ENCODE results near the gene SLC35C1.
"Not testable (repeated sequence)": the region's sequence is repeated elsewhere in the genome, so short reads cannot be mapped to it uniquely, and the experiment has no call there.

SLC35C1 gene

DNA sequence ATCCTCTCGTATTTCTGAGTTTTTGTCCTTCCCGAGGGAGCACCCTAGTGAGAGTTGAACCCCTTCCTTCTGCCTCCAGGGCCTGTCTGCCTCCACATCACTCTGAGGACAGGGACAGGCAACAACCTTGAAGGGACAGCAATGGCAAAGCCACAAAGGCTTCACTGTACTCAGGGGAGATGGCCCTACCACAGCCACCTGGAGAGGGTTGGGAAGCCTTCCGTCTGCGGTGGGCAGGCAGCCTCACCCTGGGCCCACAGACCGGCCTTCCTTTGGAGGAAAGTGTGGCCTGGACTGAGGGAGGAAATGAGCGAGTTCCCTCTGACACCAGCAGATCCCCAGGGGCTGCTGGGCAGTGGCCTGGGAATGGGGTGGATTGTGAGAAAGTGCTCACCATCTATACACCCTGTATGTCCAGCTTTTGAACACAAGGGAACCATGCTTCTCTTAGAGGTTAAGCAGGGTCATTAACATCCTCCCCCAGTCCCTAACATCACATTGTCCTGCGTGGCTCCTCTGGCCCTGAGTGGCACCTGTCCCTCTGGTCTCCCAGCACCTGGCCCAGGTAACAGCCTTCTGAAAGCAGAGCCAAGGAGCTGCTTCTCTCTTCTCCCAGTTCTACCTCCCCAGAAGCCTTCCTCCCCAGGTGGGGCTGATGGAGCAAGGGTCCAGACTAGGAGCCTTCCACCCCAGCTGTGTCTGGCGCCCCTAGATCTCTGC lies 6.8 kb downstream of the SLC35C1 start:
- no peak for DNase-seq

DNA sequence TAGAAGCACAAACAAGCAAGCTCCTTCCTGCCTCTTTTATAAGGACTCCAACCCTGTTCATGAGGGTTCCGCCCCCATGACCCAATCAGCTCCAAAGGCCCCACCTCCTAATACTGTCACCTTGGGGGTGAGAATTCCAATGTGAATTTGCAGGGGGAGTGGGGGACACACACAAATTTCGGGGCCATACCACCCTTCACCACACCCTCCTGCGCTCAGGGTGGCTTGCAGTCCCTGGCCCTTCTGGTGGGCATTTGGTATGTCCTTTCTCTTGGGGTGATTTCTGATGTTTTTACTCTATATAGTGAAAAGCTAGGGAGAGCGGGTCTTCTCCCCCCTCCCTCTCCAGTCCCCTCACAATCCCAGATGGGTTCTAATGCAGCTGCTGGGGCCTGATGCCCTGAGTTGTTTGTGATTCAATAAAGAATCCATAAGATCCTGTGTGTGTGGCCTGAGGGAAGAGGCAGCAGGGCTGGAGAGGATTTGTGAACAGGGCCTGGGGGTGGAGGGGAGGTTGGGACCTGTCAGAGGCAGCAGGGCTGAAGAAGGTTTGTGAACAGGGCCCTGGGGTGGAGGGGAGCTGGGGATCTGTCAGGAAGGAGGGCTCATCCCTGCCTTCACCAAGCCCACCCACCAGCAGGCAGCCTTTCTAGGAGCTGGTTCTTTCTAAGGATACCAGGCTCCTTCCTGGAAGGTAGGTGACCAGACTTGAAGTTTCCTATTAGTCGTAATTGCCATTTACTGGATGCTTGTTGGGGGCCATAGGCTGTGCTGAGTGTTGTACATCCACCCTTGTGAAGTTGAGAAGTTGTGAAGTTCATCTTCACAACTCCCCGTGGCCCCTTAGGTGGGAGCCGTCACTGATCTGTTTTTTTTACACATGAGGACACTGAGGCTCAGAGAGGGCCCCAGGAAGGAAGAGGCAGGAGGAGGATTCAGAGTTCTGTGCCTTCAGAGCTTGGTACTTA lies 7.9 kb downstream of the SLC35C1 start:
- DNase-seq: no peak

DNA sequence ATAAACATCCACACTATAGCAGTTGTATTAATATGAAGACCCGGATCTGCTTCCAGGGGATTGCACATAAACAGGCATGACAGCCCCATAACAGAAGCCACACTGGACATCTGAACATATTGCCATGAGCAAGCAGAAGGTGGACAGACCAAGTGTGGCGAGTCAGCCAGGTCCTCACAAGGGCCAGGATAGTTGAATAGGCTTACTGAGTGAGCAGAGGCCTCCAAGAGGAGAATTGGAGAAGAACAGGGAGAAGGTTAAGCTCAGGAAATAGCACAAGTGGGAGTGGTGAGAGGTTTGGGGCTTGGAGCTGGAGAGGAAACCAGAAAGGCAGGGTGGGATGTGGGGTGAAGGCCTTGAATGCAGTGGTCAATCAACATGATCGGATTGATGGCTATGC lies 10.8 kb downstream of the SLC35C1 start:
- peak; percentile 50 for DNase-seq

DNA sequence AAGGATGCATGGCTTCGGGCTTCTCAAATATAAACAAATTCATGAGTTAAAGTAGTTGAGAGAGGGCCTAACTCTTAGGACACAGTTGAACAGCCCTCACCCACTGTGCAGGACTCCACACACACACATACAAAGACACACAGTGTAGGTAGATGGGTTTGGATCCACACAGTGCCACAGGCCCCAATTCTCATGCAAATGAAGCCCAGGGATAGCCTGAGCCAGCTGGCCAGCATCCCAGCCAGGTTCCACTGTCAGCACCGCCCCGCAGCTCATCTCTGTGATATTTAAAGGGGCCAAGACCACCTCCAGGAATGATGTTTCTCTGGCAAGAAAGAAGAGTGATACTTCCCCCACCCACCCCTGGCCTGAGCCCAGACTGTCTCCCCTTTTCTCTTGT lies 11.7 kb downstream of the SLC35C1 start:
- no peak for DNase-seq

GRCh38 chr11:45817191-45817590 lies 12.2 kb downstream of the SLC35C1 start:
- no peak for DNase-seq

- no peak for DNase-seq
These were observed 14.1 kb downstream of the SLC35C1 start for GRCh38 chr11:45818961-45819605.

DNA sequence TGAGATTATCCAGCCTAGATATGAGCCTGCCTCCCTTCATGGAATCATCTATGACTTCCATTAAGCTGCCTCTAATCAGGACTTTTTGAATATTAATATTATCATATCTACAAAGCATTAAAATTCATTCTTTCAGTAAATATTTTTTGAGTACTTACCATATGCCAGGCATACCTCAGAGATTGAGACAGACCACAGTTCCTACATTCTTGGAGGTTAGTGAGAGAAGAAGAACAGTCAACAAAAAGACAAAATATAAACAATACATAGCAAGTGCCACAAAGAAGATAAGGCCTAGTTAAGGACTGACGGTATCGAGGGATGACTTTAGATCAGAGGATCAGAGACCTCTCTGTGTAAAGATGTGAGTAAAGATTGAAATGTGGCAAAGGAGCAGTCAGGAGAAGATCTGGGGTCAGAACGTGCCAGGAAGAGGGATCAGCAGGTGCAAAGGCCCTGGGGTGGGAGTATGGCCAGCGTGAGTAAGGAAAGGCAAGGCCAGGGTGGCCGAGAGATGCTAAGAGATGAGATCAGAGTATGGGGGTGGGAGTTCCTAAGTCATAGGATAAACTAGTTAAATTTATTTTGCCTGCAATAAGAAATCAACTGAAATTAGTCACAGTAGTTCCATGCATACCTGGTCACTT lies 15.4 kb downstream of the SLC35C1 start:
- no peak for DNase-seq

- DNase-seq: not testable (repeated sequence)
These were observed 21.5 kb downstream of the SLC35C1 start for GRCh38 chr11:45826492-45826891.

DNA sequence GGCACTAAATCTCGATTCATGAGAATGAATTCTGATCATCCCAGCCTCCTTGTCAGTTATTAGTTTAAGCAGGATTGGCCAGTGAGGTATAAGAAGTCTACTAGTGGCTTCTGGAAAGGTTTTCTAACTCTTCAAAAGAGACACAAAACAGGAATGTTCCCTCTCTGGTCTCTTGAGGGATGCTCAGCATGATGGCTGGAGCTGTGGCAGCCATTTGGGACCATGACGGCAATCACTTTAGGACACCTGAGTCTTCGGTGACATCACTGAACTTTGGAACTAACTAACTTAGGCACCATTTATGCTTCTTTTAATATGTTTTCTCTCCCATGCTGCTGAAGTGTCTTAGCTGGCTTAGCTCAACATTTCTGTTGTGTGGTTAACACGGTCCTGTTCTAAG lies 22.2 kb downstream of the SLC35C1 start:
- DNase-seq: no peak

DNA sequence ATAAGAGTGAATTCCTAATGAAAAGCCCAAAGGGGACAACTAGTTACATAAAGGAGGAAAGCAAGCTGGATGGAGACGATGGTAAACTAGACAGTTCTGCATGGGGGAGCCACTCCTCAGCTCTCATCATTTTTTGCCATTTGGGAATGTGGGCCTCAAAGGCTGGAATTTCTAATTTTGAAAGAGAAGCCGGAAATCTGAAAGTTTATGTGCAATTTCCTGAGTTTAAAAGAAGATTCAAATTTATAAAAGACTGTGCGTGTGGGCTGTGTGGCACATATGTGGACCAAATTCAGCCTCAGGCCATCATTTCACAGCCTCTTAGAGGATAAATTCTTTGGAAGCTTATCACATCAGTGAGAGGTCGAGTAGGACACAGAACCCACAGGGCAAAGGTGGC lies 24.0 kb downstream of the SLC35C1 start:
- no peak for DNase-seq

DNA sequence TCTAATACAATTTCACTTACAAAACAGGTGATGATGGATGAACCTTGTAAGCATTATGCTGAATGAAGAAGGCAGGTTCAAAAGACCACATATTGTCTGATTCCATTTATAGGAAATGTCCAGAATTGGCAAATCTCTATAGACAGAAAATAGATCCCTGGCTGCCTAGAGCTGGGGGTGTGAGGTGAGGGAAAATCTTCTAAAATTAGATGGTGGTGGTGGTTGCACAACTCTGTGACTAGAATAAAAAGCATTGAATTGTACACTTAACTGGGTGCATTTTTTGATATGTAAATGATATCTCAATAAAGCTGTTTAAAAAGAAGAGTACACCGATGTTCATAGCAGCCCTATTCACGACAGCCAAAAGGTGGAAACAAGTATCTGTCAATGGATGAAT lies 25.6 kb downstream of the SLC35C1 start:
- DNase-seq: no peak

GRCh38 chr11:45832811-45833441 lies 28.0 kb downstream of the SLC35C1 start:
- no peak for DNase-seq

GRCh38 chr11:45833761-45834160 lies 28.8 kb downstream of the SLC35C1 start:
- DNase-seq: no peak

- DNase-seq: no peak
These were observed 29.4 kb downstream of the SLC35C1 start for GRCh38 chr11:45834298-45834756.

DNA sequence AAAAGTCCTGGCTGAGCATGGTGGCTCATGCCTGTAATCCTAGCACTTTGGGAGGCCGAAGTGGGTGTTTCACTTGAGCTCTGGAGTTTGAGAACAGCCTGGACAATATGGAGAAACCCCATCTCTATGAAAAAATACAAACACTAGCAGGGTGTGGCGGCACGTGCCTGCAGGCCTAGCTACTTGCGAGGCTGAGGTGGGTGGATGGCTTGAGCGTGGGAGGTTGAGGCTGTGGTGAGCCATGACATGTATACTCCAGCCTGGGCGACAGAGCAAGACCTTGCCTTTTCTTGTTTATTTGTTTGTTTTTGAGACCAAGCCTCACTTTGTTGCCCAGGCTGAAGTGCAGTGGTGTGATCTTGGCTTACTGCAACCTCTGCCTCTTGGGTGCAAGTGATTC lies 34.3 kb downstream of the SLC35C1 start:
- DNase-seq: no peak

DNA sequence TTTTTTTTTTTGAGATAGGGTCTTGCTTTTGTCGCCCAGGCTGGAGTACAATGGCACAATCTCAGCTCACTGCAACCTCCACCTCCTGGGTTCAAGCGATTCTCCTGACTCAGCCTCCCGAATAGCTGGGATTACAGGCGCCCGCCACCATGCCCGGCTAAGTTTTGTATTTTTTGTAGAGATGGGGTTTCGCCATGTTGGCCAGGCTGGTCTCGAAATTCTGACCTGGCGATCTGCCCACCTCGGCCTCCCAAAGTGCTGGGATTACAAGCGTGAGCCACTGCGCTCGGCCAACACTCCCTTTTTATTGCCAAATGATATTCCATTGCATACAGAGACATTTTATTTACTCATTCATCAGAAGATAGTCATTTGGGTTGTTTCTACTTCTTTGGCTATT lies 35.3 kb downstream of the SLC35C1 start:
- DNase-seq: not testable (repeated sequence)

- peak; percentile 76 for DNase-seq
These were observed 38.4 kb downstream of the SLC35C1 start for GRCh38 chr11:45843158-45843924.

- DNase-seq: no peak
These were observed 40.1 kb downstream of the SLC35C1 start for GRCh38 chr11:45844822-45845578.

DNA sequence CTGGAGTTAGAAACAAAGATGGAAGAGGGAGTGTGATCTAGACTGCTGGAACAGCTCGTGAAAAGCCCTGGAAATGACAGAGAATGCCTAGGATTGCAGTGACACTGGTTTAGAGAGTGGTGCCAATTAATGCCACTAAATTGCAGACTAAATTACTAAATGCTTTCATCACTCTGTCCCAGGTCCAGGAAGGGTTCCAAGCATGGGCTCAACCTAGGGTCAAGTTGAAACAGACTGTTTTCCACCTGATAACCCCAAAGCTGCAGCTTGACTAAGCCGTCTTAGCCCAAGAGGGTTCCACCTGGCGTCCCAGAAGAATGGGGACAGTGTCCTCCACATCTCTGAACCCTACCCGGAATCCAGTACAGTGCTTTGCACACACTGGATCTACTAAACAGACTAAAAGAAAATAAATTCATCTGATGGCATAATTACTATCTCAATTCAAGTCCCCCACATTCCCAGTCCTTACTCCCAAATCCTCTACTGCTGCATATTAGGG lies 41.3 kb downstream of the SLC35C1 start:
- DNase-seq: no peak

Data from HCEC 1CT (cell line).